T-helper 1 cell (primary cell): ENCODE data around the gene TMEM19.
"Not testable (repeated sequence)": the region's sequence is repeated elsewhere in the genome, so short reads cannot be mapped to it uniquely, and the experiment has no call there.

Experiments
- DNase-seq, 5 donors: peaks; one replicate each; pipeline ENCODE4 v3.0.0-alpha.2; 2012 to 2020

Gene TMEM19

GRCh38 chr12:71666259-71666658 lies 19.6 kb upstream of the TMEM19 start:
- DNase-seq, result no peak

GRCh38 chr12:71671311-71671710 lies 14.6 kb upstream of the TMEM19 start:
- no peak for DNase-seq

- no peak for DNase-seq
Observed at GRCh38 chr12:71671816-71672215, 14.1 kb upstream of the TMEM19 start.

GRCh38 chr12:71682466-71682865 lies 3.4 kb upstream of the TMEM19 start:
- no peak for DNase-seq

GRCh38 chr12:71683633-71684032 lies 2.2 kb upstream of the TMEM19 start:
- no peak for DNase-seq

- peak in 1 of 5 donors; percentile 60 for DNase-seq
Observed at GRCh38 chr12:71684081-71684480, 1.8 kb upstream of the TMEM19 start.

GRCh38 chr12:71685312-71685906 lies 473 bp upstream of the TMEM19 start:
- no peak for DNase-seq

GRCh38 chr12:71686658-71687025 lies 760 bp downstream of the TMEM19 start:
- DNase-seq, result no peak

GRCh38 chr12:71687172-71687571 lies 1.3 kb downstream of the TMEM19 start:
- not testable (repeated sequence) for DNase-seq

GRCh38 chr12:71688961-71689570 lies 3.2 kb downstream of the TMEM19 start:
- DNase-seq, result no peak

GRCh38 chr12:71691504-71692129 lies 5.7 kb downstream of the TMEM19 start:
- no peak for DNase-seq

GRCh38 chr12:71693126-71693525 lies 7.2 kb downstream of the TMEM19 start:
- DNase-seq, result no peak

- DNase-seq, result not testable (repeated sequence)
Observed at GRCh38 chr12:71693651-71694050, 7.8 kb downstream of the TMEM19 start.

- DNase-seq, result no peak
Observed at GRCh38 chr12:71694099-71694820, 8.4 kb downstream of the TMEM19 start.

- no peak for DNase-seq
Observed at GRCh38 chr12:71695782-71696181, 9.9 kb downstream of the TMEM19 start.

- not testable (repeated sequence) for DNase-seq
Observed at GRCh38 chr12:71702181-71702580, 16.3 kb downstream of the TMEM19 start.

- no peak for DNase-seq
Observed at GRCh38 chr12:71702590-71702989, 16.7 kb downstream of the TMEM19 start.

- no peak for DNase-seq
Observed at GRCh38 chr12:71703206-71703605, 17.3 kb downstream of the TMEM19 start.

- no peak for DNase-seq
Observed at GRCh38 chr12:71704920-71705319, 19.0 kb downstream of the TMEM19 start.

GRCh38 chr12:71708658-71709057 lies 22.8 kb downstream of the TMEM19 start:
- no peak for DNase-seq

- DNase-seq, result no peak
Observed at GRCh38 chr12:71710276-71711125, 24.6 kb downstream of the TMEM19 start.

- DNase-seq, result no peak
Observed at GRCh38 chr12:71718611-71719010, 32.7 kb downstream of the TMEM19 start.
